DMS53 (cell line): Measurements from ENCODE around the gene NPR2.

ENCODE experiments used
- DNase-seq: peaks from one replicate; lab custom pipeline; 2025; lab: John Stamatoyannopoulos, UW

The NPR2 gene

GRCh38 chr9:35763803-35764202, 27.6 kb upstream of the NPR2 start:
- DNase-seq, result no peak

DNA sequence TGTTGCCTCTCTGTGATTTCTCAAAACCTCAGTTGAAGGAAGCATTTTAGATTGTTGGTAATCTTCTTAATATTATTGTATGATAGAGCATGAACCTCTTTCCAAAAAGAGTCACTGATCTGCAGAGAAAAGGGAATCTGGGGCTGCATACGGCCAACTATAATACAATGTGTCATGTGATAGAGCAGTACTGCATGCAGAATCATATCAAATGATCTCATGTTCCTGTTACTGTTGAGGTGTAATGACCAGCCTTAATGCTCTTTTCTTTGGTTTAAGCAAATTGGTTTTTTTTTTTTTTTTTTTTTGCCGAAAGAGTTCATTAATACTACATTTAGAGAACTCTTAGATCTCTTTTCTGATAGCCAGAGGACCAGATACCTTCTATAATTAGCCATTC, 24.4 kb upstream of the NPR2 start:
- DNase-seq, result no peak

DNA sequence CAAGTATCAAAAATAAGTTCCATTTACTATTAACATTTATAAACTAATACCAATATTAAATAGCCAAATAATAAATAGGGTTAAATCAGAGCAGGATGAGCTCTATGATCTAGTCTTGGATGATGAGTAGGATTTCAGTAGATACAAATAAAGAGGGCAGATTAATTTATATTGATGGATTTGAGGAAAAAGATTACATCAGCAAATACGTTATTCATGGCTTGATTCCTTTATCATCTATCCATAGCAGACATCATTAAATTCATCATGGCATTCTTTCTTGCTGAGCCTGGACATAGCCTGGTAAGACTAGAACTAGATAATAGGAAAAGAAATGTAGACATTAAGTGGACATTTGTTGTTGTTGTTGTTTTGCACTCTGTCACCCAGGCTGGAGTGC, 23.9 kb upstream of the NPR2 start:
- no peak for DNase-seq

GRCh38 chr9:35769763-35770162, 21.6 kb upstream of the NPR2 start:
- no peak for DNase-seq

DNA sequence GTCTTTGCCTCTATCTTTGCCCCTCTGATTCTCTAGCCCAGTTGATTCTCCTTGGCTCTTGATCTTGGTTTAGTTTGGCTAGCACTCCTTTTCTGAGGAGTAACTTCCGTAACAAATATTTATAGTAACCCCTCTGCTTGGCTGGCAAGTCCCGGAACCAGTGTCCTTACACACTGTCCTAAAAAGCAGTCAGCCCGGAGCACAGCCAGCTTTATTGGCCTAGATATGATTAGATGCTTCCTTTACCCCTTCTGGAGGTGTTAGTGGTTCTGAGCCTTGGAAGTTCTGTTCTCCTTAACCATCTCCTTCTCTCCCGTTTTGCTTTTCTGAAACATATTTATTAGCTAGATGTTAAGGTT, 20.3 kb upstream of the NPR2 start:
- peak; percentile 12 for DNase-seq

GRCh38 chr9:35771534-35771933, 19.9 kb upstream of the NPR2 start:
- DNase-seq, result peak; percentile 52

DNA sequence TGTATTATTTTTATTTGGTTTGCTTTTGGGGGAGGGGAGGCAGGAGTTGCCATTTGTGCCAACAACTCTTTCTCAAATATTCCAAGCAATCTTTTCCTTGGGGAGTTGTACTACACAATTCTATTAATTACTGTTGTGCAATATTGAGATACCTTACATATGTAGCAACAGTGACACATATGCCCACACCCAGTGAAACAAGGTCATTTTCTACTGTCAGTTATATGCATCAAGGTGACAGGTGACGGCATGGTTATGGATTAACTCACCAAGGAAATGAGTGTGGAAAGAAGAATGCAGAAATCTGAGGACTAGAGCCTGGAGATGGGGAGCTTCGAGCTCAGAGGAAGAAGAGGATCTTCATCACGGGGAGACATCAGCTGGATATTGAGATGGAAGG, 19.4 kb upstream of the NPR2 start:
- DNase-seq, result peak; percentile 51

GRCh38 chr9:35774907-35775635, 16.3 kb upstream of the NPR2 start:
- DNase-seq, result peak; percentile 58

DNA sequence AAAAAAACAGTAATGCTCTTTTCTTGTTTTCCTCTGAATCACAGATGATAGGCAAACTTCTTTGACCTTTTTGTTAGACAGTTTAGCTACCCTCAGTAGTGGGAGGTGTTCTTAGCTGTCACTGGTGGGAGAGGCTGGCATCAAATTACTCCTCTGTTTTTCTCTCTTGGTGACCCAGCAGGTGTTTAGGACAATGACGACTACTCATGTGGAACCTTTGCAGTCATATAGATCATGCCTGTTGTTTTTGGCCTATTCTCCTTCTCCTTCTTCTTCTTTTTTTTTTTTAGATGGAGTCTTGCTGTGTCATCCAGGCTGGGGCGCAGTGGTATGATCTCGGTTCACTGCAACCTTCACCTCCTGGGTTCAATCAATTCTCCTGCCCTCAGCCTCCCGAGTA, 15.4 kb upstream of the NPR2 start:
- DNase-seq, result peak; percentile 91

DNA sequence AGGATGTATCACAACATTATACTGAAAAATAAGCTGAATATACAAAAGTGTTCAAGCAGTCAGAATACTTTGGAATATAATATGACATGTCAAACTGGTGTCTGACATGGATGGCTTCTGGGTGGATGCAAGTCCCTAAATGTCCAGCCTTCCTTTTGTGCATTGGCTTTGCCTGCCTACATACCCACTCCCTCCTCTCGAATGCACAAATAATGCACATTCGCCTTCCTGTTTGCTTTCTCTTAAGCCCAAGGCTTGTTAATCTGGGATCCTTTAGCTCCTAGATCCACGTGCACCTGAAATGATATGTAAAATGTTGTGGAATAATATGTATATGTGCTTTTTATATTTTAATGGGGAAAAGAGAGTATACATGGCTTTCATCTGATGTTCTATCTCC, 12.9 kb upstream of the NPR2 start:
- DNase-seq, result no peak

GRCh38 chr9:35781066-35781465, 10.3 kb upstream of the NPR2 start:
- no peak for DNase-seq

DNA sequence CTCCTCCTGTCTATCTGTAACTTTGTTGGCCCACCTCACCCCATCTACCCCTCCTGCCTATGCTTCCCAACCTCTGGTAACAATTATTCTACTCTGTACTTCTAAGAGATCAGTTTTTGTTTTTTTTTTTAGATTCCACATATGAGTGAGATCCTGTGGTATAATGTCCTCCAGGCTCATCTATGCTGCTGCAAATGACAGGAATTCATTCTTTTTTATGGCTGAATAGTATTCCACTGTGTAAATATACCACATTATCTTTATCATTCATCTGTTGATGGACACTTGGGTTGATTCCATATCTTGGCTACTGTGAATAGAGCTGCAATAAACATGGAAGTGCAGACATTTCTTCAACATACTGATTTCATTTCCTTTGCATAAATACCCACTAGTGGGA, 8.0 kb upstream of the NPR2 start:
- no peak for DNase-seq

DNA sequence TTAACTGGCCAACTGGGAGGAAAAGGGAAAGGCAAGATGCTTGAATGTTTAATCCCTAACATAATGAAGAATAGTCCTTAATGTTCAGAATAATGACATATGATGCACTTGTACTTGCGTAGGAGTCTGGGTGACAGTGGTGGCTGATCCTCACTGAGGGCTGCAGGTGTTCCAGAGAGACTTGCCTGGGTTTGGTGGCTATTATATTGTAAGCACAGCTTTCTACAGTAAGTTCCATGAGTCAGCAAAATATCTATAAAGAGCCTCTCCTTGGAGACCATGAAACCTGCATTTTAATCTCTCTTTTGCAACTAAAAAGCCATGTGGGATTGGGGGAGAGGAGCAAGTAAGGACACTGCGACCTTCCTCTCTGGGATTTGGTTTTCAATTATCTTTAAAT, 1.9 kb upstream of the NPR2 start:
- DNase-seq, result peak; percentile 41

GRCh38 chr9:35790025-35790384, 1.4 kb upstream of the NPR2 start:
- DNase-seq, result no peak

DNA sequence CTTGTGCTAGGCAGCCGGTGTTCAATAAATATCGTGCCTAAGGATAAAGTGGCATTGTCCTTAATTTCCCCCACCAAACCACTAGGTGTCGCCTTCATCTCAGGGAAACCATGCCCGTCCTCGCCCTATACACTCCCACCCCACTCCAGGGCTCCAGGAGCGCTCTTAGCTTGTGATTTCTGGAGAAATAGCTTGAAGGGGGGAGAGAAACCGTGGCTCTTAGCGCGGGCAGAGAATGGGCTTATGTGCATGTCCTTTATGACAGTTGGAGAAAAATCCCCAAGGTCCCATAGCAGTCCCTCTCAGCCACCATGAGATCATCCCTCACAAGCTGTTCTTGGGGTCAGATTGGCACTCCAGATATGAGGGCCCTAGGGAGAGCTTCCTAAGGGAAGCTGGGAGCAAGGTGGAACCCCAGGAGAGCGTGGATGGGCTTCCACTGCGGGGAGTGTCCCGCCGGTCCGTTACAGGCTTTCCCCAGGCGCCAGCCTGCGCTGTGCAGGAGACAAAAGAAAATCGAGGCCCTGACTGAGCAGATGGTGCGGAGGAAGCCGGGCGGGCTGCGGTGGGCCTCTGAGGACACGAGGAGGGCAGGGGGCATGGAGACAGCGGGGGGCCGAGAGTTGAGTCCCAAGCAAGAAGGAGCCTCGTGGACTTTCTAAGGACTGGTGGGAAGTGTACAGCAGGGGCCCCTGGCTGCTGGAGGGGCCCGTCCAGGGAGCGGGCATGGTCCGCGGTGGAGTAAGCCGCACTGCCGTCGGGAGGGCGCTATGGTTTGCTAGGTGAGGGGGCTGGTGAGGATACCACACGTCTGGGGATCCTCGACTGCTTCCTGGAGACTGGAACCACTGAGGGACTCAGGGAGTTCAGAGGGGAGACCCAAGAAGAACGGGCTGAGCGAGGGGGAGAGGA, 750 bp upstream of the NPR2 start:
- DNase-seq, result peak; percentile 77

GRCh38 chr9:35792024-35792813, 828 bp downstream of the NPR2 start:
- DNase-seq, result no peak

DNA sequence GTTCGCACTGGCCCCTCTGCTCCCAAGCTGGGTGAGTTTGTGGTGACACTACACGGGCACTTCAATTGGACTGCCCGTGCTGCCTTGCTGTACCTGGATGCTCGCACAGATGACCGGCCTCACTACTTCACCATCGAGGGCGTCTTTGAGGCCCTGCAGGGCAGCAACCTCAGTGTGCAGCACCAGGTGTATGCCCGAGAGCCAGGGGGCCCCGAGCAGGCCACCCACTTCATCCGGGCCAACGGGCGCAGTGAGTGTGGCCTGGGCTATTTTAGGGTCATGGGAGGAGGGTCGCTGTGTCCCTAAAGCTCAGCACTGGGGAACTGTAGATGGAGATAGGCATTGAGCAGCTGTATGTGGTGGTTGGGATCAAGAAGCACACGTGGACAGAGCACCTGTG, 1.4 kb downstream of the NPR2 start:
- DNase-seq, result no peak

DNA sequence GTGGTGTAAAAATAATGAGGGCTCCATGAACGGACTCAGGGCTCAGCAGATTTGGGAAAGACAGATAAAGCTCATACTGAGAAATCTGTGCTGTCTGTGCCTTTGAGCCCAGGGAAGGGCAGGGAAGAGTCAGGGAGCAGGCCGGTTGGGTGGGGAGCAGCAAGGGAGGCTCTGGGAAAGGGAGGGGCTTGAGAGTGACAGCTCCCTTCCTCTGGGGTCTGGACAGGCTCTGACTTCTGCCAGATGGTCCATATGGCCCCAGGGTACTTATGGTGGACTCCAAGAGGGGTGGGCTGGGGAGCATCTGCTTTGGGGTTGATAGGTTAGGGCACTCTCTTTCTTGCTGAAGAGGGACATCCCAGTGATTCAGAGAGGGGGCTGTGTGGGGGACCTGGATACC, 2.1 kb downstream of the NPR2 start:
- DNase-seq, result no peak

- no peak for DNase-seq
These were observed 4.3 kb downstream of the NPR2 start for GRCh38 chr9:35795695-35796094.

- DNase-seq, result no peak
These were observed 6.1 kb downstream of the NPR2 start for GRCh38 chr9:35797311-35798109.

- peak; percentile 68 for DNase-seq
These were observed 7.4 kb downstream of the NPR2 start for GRCh38 chr9:35798658-35799374.
